Lower lobe of right lung (tissue), 2 donors: ENCODE data around the gene SH3BP4. TPM values are rescaled to one million over a fixed set of nuclear protein-coding genes. Genes with fewer than 3 reads are reported as not detected.

Experiments
- ATAC-seq, 2 donors: fragments of 200-7000 bp; cut with Tn5 transposase; one replicate each; pipeline ENCODE4 v1.9.1; 2020 to 2022; ENCODE audit warnings: mild to moderate bottlenecking in 2 of 2, moderate library complexity in 2 of 2
- DNase-seq: peaks from one replicate; pipeline ENCODE4 v3.0.0-alpha.2; 2020
- H3K27ac ChIP-seq: fragments of 200-600 bp; one replicate; pipeline ENCODE4 v1.8.0; 2022
- H3K27me3 ChIP-seq: fragments of 200-600 bp; one replicate; pipeline ENCODE4 v1.8.0; 2022; ENCODE audit warnings: low read depth
- H3K36me3 ChIP-seq: fragments of 200-600 bp; one replicate; pipeline ENCODE4 v1.8.0; 2022; ENCODE audit warnings: mild to moderate bottlenecking
- H3K4me1 ChIP-seq: fragments of 200-600 bp; one replicate; pipeline ENCODE4 v1.8.0; 2022
- H3K4me3 ChIP-seq: fragments of 200-600 bp; one replicate; pipeline ENCODE4 v1.8.0; 2022; ENCODE audit warnings: mild to moderate bottlenecking
- H3K9me3 ChIP-seq: fragments of 200-600 bp; one replicate; pipeline ENCODE4 v1.8.0; 2022
- CTCF ChIP-seq: fragments of 200-600 bp; IDR thresholded peaks from one replicate; pipeline ENCODE4 v1.8.0; 2022; ENCODE audit warnings: antibody characterized with exemption, mild to moderate bottlenecking
- intact Hi-C: fragments of 100-400 bp; cut with DNase I; formaldehyde crosslinking; loops from one replicate; pipeline ENCODE4 v1.11.0; 2022
- total RNA-seq: library from RNA; stranded (reverse); fragmentation: NEBNext Ultra II Directional; extraction: Animal tissue kit (Norgen Biotek cat#: 25700); gene quantifications from one replicate; pipeline ENCODE4 v1.2.1, GENCODE V29; 2021
- donor health status: DM: no; HTN: yes; CAD: no; lungs with severe emphysema.

Gene SH3BP4
- total RNA-seq, 1 donor from 2014 or later: 36.8 TPM

- TF ChIP-seq CTCF: no peak
- Histone ChIP-seq H3K36me3 (no peaks in the 10 kb centered on the region), H3K27me3 (no peaks in the 10 kb centered on the region), H3K9me3 (no peaks in the 10 kb centered on the region), H3K4me3 (no peak overlapping the region), H3K4me1 (no peaks in the 10 kb centered on the region), H3K27ac (no peak overlapping the region)
- DNase-seq (no peak), ATAC-seq (no peak)
- intact Hi-C loops: no loop called here
Observed at GRCh38 chr2:234940527-234940926, 11.3 kb upstream of the SH3BP4 start.

GRCh38 chr2:234945339-234945873 lies 6.4 kb upstream of the SH3BP4 start:
- DNase-seq (peak; percentile 69), ATAC-seq (peak in 1 of 2 donors; percentile 37)
- Histone ChIP-seq H3K36me3 (no peaks in the 10 kb centered on the region), H3K27me3 (no peaks in the 10 kb centered on the region), H3K4me1 (no peaks in the 10 kb centered on the region), H3K4me3 (no peak overlapping the region), H3K27ac (no peak overlapping the region), H3K9me3 (no peaks in the 10 kb centered on the region)
- intact Hi-C loops: no loop called here
- TF ChIP-seq CTCF: no peak

DNA sequence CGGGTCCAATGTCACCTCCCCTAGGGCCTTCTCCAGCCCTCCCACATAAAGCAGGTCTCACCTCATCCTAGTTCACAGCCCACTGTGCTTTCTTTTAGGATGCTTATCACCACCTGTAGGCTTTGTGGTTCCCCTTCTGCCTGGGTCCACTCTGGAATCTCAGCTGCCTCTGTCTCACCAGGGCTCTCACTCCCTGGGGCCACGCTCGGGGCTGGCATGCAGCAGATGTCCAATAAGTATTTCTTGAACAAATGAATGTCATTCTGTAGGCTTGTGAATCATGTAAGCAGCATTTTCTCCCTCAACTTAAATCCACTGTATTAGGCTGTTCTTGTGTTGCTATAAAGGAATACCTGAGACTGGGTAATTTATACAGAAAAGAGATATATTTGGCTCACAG lies 4.3 kb upstream of the SH3BP4 start:
- no peak for DNase-seq
- Histone ChIP-seq H3K36me3 (no peaks in the 10 kb centered on the region), H3K27me3 (peaks cover 6% of the 10 kb centered on the region), H3K27ac (no peak overlapping the region), H3K4me3 (no peak overlapping the region), H3K4me1 (peaks cover 7% of the 10 kb centered on the region), H3K9me3 (no peaks in the 10 kb centered on the region)
- intact Hi-C loops: no loop called here
- ATAC-seq: no peak
- TF ChIP-seq CTCF: no peak

DNA sequence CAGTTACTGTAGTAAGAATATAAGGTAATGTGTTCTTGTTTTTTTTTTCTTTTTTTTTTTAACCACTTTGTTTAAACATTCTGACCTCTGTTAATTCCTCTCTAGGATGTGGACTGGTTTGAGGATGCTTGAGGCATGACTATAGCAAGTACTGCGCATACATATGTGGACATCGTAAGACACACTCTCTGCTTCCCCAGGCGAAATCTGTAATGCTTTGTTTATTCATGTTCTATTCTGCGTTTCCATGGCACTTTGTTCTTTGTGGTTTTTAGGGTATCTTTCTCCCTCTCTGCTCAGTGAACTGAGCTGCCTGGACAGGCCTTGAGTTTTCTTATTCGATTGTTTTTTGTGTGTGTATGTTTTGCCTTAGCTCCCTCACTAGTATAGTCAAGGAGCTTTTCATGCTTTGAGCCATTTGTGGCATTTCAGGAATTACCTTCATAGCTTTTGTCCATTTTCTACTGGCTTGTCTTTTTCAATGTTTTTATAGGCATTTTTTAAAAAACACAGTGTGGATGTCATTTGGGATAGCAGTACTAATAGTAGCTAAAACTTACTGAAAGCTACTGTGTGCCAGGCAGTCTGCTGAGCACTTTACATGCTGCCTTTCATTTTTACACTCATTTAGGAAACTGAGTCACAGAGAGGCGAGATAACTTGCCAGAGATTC lies 1.9 kb upstream of the SH3BP4 start:
- no peak for TF ChIP-seq CTCF
- H3K36me3 ChIP-seq: no peaks in the 10 kb centered on the region
- H3K4me1 ChIP-seq: peaks cover 26% of the 10 kb centered on the region
- H3K4me3 ChIP-seq: no peak overlapping the region
- no peaks in the 10 kb centered on the region for H3K9me3 ChIP-seq
- ATAC-seq: no peak
- H3K27ac ChIP-seq: no peak overlapping the region
- intact Hi-C loops: no loop called here
- H3K27me3 ChIP-seq: peaks cover 6% of the 10 kb centered on the region
- no peak for DNase-seq

GRCh38 chr2:234950435-234950729 lies 1.4 kb upstream of the SH3BP4 start:
- intact Hi-C loops: no loop called here
- peaks cover 6% of the 10 kb centered on the region for H3K27me3 ChIP-seq
- ATAC-seq (no peak), DNase-seq (no peak)
- H3K4me3 ChIP-seq: no peak overlapping the region
- H3K27ac ChIP-seq: no peak overlapping the region
- TF ChIP-seq CTCF: no peak
- H3K36me3 ChIP-seq: no peaks in the 10 kb centered on the region
- H3K4me1 ChIP-seq: peaks cover 31% of the 10 kb centered on the region
- no peaks in the 10 kb centered on the region for H3K9me3 ChIP-seq
